ENCODE measurements around the gene RIC1. TPM values are rescaled to one million over a fixed set of nuclear protein-coding genes. Genes with fewer than 3 reads are reported as not detected.

The RIC1 gene
- total RNA-seq, 2 donors from 2014 or later = 18.0 to 49.8 TPM

GRCh38 chr9:5762421-5762820 lies 133.5 kb downstream of the RIC1 start:
- Histone ChIP-seq H3K9me3 (no peaks in the 10 kb centered on the region), H3K27me3 (replicated peaks; ENCODE audit: insufficient read depth) (no peaks in the 10 kb centered on the region), H3K27ac (no peak overlapping the region), H3K4me1 (replicated peaks) (no peaks in the 10 kb centered on the region), H3K4me3 (no peak overlapping the region), H3K36me3 (peaks cover 0 to 8% of the 10 kb centered on the region in 2 donors)
- TF ChIP-seq POLR2AphosphoS5 (IDR thresholded peaks at IDR 0.05) (no peak), POLR2A (IDR thresholded peaks at IDR 0.05) (no peak), CTCF (IDR thresholded peaks at IDR 0.05) (no peak)
- WGBS = 93% methylated on average over 4 of the region's 4 CpGs
- intact Hi-C loops (cut with DNase I) = no loop called here
- DNase-seq (ENCODE audit: low spot score) = no peak

- intact Hi-C loops (cut with DNase I) = no loop called here
- no peak overlapping the region for H3K27ac ChIP-seq
- no peak for DNase-seq (ENCODE audit: low spot score)
- H3K4me3 ChIP-seq = no peak overlapping the region
- no peaks in the 10 kb centered on the region for H3K9me3 ChIP-seq
- H3K36me3 ChIP-seq = peaks cover 0 to 8% of the 10 kb centered on the region in 2 donors
- 91% methylated on average over 1 of the region's 1 CpG for WGBS
- TF ChIP-seq POLR2AphosphoS5 (IDR thresholded peaks at IDR 0.05) (no peak), CTCF (IDR thresholded peaks at IDR 0.05) (no peak), POLR2A (IDR thresholded peaks at IDR 0.05) (no peak)
- no peaks in the 10 kb centered on the region for H3K4me1 ChIP-seq (replicated peaks)
- no peaks in the 10 kb centered on the region for H3K27me3 ChIP-seq (replicated peaks; ENCODE audit: insufficient read depth)
These were observed 135.4 kb downstream of the RIC1 start for GRCh38 chr9:5764130-5764868.

- WGBS = 90% methylated on average over 5 of the region's 5 CpGs
- Histone ChIP-seq H3K27me3 (replicated peaks; ENCODE audit: insufficient read depth) (no peaks in the 10 kb centered on the region), H3K4me3 (no peak overlapping the region), H3K27ac (no peak overlapping the region), H3K9me3 (no peaks in the 10 kb centered on the region), H3K36me3 (peaks cover 0 to 5% of the 10 kb centered on the region in 2 donors), H3K4me1 (replicated peaks) (no peaks in the 10 kb centered on the region)
- TF ChIP-seq CTCF (IDR thresholded peaks at IDR 0.05) = no peak
- TF ChIP-seq POLR2AphosphoS5 (IDR thresholded peaks at IDR 0.05) = no peak
- no peak for TF ChIP-seq POLR2A (IDR thresholded peaks at IDR 0.05)
- no peak for DNase-seq (ENCODE audit: low spot score)
- intact Hi-C loops (cut with DNase I) = no loop called here
These were observed 139.3 kb downstream of the RIC1 start for GRCh38 chr9:5767968-5768932.

DNA sequence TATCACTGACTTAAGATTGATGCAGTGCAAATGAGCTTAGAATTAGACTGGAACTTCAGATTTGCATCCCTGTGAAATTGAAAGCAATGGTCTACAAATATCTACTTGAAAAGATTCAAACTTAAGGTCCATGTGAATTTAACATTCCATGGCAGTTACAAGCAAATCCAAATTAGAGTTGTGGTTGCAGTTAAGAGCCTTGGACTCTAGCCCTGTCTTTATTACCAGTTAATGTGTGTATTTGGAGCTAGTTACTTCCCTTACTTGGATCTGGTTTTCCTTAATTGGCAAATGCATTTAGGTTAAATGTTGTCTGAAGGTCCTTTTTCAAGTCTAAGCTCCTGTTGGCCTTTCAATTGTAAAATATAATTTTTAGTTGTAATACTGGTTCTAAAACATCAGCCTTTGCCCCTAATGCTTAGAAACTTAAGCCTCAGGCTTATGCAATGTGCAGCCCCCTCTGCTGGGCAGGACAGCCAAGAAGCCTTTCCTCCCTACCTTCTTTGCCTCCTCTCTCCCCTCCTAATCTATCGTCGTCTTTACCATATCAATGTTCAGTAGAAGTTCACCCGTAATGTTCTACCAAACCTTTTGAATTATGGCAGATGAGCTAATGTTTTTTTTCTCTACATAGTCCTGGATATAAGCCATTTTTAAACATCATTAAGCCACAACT lies 144.6 kb downstream of the RIC1 start:
- intact Hi-C loops (cut with DNase I) = no loop called here

More for the DNA sequence above, 144.6 kb downstream of the RIC1 start:
- Histone ChIP-seq H3K27ac (no peak overlapping the region), H3K4me1 (replicated peaks) (no peaks in the 10 kb centered on the region), H3K9me3 (no peaks in the 10 kb centered on the region), H3K36me3 (peaks cover 0 to 8% of the 10 kb centered on the region in 2 donors), H3K4me3 (no peak overlapping the region), H3K27me3 (replicated peaks; ENCODE audit: insufficient read depth) (no peaks in the 10 kb centered on the region)
- TF ChIP-seq POLR2A (IDR thresholded peaks at IDR 0.05) = no peak
- TF ChIP-seq CTCF (IDR thresholded peaks at IDR 0.05) = no peak
- no peak for TF ChIP-seq POLR2AphosphoS5 (IDR thresholded peaks at IDR 0.05)
- WGBS = 81% methylated on average over 3 of the region's 3 CpGs
- no peak for DNase-seq (ENCODE audit: low spot score)

Data from prostate gland (tissue), 2 donors.